Keratinocyte (primary cell): Measurements from ENCODE around the gene ZNF462. TPM values are rescaled to one million over a fixed set of nuclear protein-coding genes. Genes with fewer than 3 reads are reported as not detected.

Experiments
- DNase-seq: peaks from one replicate; pipeline ENCODE4 v3.0.0-alpha.2; 2011; ENCODE audit warnings: low read depth, missing footprints, low spot score
- FAIRE-seq: peaks from 2 replicates; lab custom pipeline; 2011; peaks lifted over from hg19 to GRCh38; lab: Jason Lieb, UNC
- H2AFZ ChIP-seq: 2 replicates; pipeline ENCODE4 v1.6.0; 2012; ENCODE audit warnings: low read length, control low read depth, inconsistent platforms; ENCODE audit not compliant: control insufficient read depth
- H3K27ac ChIP-seq: 2 replicates; pipeline ENCODE4 v1.5.1; 2011; ENCODE audit warnings: low read length; ENCODE audit not compliant: control insufficient read depth, insufficient read depth
- H3K27me3 ChIP-seq: 3 replicates; pipeline ENCODE4 v1.6.0; 2011; ENCODE audit warnings: low read length; ENCODE audit not compliant: control insufficient read depth, insufficient read depth; ENCODE audit errors: extremely low read depth
- H3K36me3 ChIP-seq, 2 experiments: 2 replicates in 1 of 2; 3 replicates in 1 of 2; pipeline ENCODE4 v1.5.1; 2011; ENCODE audit warnings: low read length in 2 of 2, mild to moderate bottlenecking in 1 of 2; ENCODE audit not compliant: control insufficient read depth in 2 of 2, insufficient read depth in 2 of 2; ENCODE audit errors: extremely low read depth in 1 of 2
- H3K4me1 ChIP-seq: 3 replicates; pipeline ENCODE4 v1.5.1; 2011; ENCODE audit warnings: low read length; ENCODE audit not compliant: control insufficient read depth, insufficient read depth; ENCODE audit errors: extremely low read depth
- H3K4me2 ChIP-seq: 3 replicates; pipeline ENCODE4 v1.6.0; 2011; ENCODE audit warnings: low read depth, low read length; ENCODE audit not compliant: control insufficient read depth, insufficient read depth; ENCODE audit errors: extremely low read depth
- H3K4me3 ChIP-seq, 3 experiments: fragments of 200-600 bp in 1 of 3; sonication (generic) in 1 of 3; 2 replicates in 2 of 3; 3 replicates in 1 of 3; pipeline ENCODE4 v1.5.1; 2011 to 2016; ENCODE audit warnings: low read length in 3 of 3, mild to moderate bottlenecking in 3 of 3, control low read depth in 2 of 3, inconsistent platforms in 1 of 3, low read depth in 1 of 3, mixed read lengths in 1 of 3, mixed run types in 1 of 3, moderate library complexity in 1 of 3; ENCODE audit not compliant: control insufficient read depth in 2 of 3, insufficient read depth in 2 of 3; ENCODE audit errors: extremely low read depth in 1 of 3
- H3K79me2 ChIP-seq: 2 replicates; pipeline ENCODE4 v1.6.0; 2012; ENCODE audit warnings: low read length; ENCODE audit not compliant: control insufficient read depth, insufficient read depth
- H3K9ac ChIP-seq: 3 replicates; pipeline ENCODE4 v1.6.0; 2011; ENCODE audit warnings: low read length; ENCODE audit not compliant: control insufficient read depth, insufficient read depth; ENCODE audit errors: extremely low read depth
- H3K9me1 ChIP-seq: 3 replicates; pipeline ENCODE4 v1.6.0; 2011; ENCODE audit warnings: low read length; ENCODE audit not compliant: control insufficient read depth, insufficient read depth; ENCODE audit errors: extremely low read depth
- H3K9me3 ChIP-seq: 2 replicates; pipeline ENCODE4 v1.5.1; 2012; ENCODE audit warnings: low read depth, low read length; ENCODE audit not compliant: control insufficient read depth
- H4K20me1 ChIP-seq: 3 replicates; pipeline ENCODE4 v1.6.0; 2011; ENCODE audit warnings: low read length; ENCODE audit not compliant: control insufficient read depth, insufficient read depth; ENCODE audit errors: extremely low read depth
- CTCF ChIP-seq, 3 experiments: IDR thresholded peaks in 1 of 3; conservative IDR thresholded peaks in 1 of 3; optimal IDR thresholded peaks in 1 of 3; 2 replicates in 2 of 3; 3 replicates in 1 of 3; pipeline versions ENCODE3 to v1.5.1; 2011; ENCODE audit warnings: low read length in 3 of 3, mild to moderate bottlenecking in 3 of 3, moderate library complexity in 2 of 3, control low read depth in 1 of 3, inconsistent platforms in 1 of 3; ENCODE audit not compliant: insufficient read depth in 2 of 3; ENCODE audit errors: extremely low read depth in 1 of 3
- EZH2 ChIP-seq: IDR thresholded peaks from one replicate; pipeline ENCODE4 v1.6.1; 2012; ENCODE audit warnings: inconsistent platforms, mild to moderate bottlenecking, low read length, moderate library complexity
- dilution Hi-C: fragments of 300-500 bp; cut with MboI; formaldehyde crosslinking; loops from one replicate; pipeline ENCODE4 v1.7.0; 2020; ENCODE audit warnings: low sequenced_read_pairs; ENCODE audit not compliant: extremely low pct_ligation_motif_present
- polyA plus RNA-seq, 5 experiments: library from polyadenylated mRNA; depleted of rRNA in 3 of 5; stranded (reverse) in 3 of 5; stranded (forward) in 1 of 5; unstranded in 1 of 5; fragments of >200 nt; gene quantifications; 1 replicate in 1 of 5; 2 replicates in 3 of 5; 3 replicates in 1 of 5; pipeline versions ENCODE4 v1.2.1 to v1.2.3, GENCODE V29; 2011 to 2012; ENCODE audit warnings: missing spikeins in 2 of 5, low read depth in 1 of 5, low replicate concordance in 1 of 5
- small RNA-seq, 3 experiments: library from RNA; depleted of rRNA; stranded (forward); fragments of <200 nt; gene quantifications; one replicate each; pipeline ENCODE3, GENCODE V24; 2012; ENCODE audit warnings: low read depth in 3 of 3, low replicate concordance in 1 of 3; ENCODE audit not compliant: insufficient read length in 3 of 3

Gene ZNF462
- polyA plus RNA-seq, 1 donor (not counting 4 experiments of a cell fraction or from before 2014, with no cell fraction given), result 7.8 TPM

- Histone ChIP-seq H3K9me1 (no peaks in the 10 kb centered on the region), H3K27me3 (no peaks in the 10 kb centered on the region), H4K20me1 (no peaks in the 10 kb centered on the region), H3K79me2 (no peaks in the 10 kb centered on the region), H3K4me1 (no peaks in the 10 kb centered on the region), H3K27ac (no peak overlapping the region), H2AFZ (no peak overlapping the region), H3K36me3 (no peaks in the 10 kb centered on the region), H3K9me3 (no peaks in the 10 kb centered on the region), H3K9ac (no peak overlapping the region), H3K4me3 (no peak overlapping the region), H3K4me2 (no peak overlapping the region)
- TF ChIP-seq CTCF (optimal IDR thresholded peaks at IDR 0.05 in 1 of 3, IDR thresholded peaks at IDR 0.05 in 1 of 3, conservative IDR thresholded peaks at IDR 0.05 in 1 of 3; ENCODE audit: extremely low read depth in 1 of 3, insufficient read depth in 2 of 3, low read length in 3 of 3) (no peak), EZH2 (no peak)
- FAIRE-seq (no peak), DNase-seq (no peak)
- dilution Hi-C loops, result no loop called here
Observed at GRCh38 chr9:107060062-107060461, 197.1 kb downstream of the ZNF462 start.

Small RNAs within 50 kb of the gene (small RNA-seq; reads per million reads assigned to genes)
- gene RNA5SP292, result 0 reads per million in 3 experiments
